Coronary artery (tissue), 2 donors: ENCODE measurements around the gene FRMD3.

Source experiments
- DNase-seq: peaks from one replicate; pipeline ENCODE4 v3.0.0-alpha.2; 2017; ENCODE audit warnings: low spot score
- H3K27ac ChIP-seq, 2 donors: fragments of 200-600 bp; sonication (generic); one replicate each; pipeline ENCODE4 v1.5.1; 2016 to 2019
- H3K4me3 ChIP-seq: fragments of 200-600 bp; sonication (generic); 2 replicates; pipeline ENCODE4 v1.5.1; 2016; ENCODE audit warnings: mild to moderate bottlenecking, moderate library complexity
- CTCF ChIP-seq: fragments of 200-600 bp; sonication (generic); IDR thresholded peaks from one replicate; pipeline ENCODE4 v1.5.1; 2019; ENCODE audit warnings: antibody characterized with exemption

Gene FRMD3

GRCh38 chr9:83290692-83291091, 247.5 kb downstream of the FRMD3 start:
- Histone ChIP-seq H3K4me3 (no peak overlapping the region), H3K27ac (no peak overlapping the region)
- TF ChIP-seq CTCF = no peak
- no peak for DNase-seq

- DNase-seq = no peak
- H3K27ac ChIP-seq = no peak overlapping the region
- no peak overlapping the region for H3K4me3 ChIP-seq
- TF ChIP-seq CTCF = no peak
Observed at GRCh38 chr9:83287021-83287420, 251.2 kb downstream of the FRMD3 start.

- H3K4me3 ChIP-seq = no peak overlapping the region
- no peak overlapping the region for H3K27ac ChIP-seq
- DNase-seq = no peak
- TF ChIP-seq CTCF = no peak
Observed at GRCh38 chr9:83285445-83286225, 252.6 kb downstream of the FRMD3 start.

- Histone ChIP-seq H3K27ac (no peak overlapping the region), H3K4me3 (no peak overlapping the region)
- TF ChIP-seq CTCF = no peak
- no peak for DNase-seq
Observed at GRCh38 chr9:83284746-83285145, 253.5 kb downstream of the FRMD3 start.

- Histone ChIP-seq H3K27ac (no peak overlapping the region), H3K4me3 (no peak overlapping the region)
- TF ChIP-seq CTCF = no peak
- DNase-seq = no peak
Observed at GRCh38 chr9:83283528-83283927, 254.7 kb downstream of the FRMD3 start.

- H3K4me3 ChIP-seq = peak overlapping the region; percentile 11
- no peak for DNase-seq
- H3K27ac ChIP-seq = peak overlapping the region; percentile 21 to 64
- TF ChIP-seq CTCF = no peak
Observed at GRCh38 chr9:83281306-83282255, 256.6 kb downstream of the FRMD3 start.
